GM13977 (cell line): ENCODE data around the gene DDX24.

Source experiments
- DNase-seq: peaks from one replicate; pipeline ENCODE4 v3.0.0; 2012; ENCODE audit warnings: low spot score
- in situ Hi-C: fragments of 300-500 bp; cut with MboI; formaldehyde crosslinking; loops from one replicate; pipeline ENCODE4 v1.12.0; 2022; ENCODE audit warnings: low sequenced_read_pairs, low pct_unique_long_range_greater_than_20kb, mixed read lengths, inconsistent platforms; ENCODE audit not compliant: unreplicated experiment
- TF ChIP-seq, protein P1 (sequence below): IDR thresholded peaks from 2 replicates; pipeline ENCODE4 v1.5.1; 2012; ENCODE audit warnings: mild to moderate bottlenecking, control low read depth; ENCODE audit not compliant: insufficient read depth; ENCODE audit errors: extremely low read depth, missing control alignments

Gene DDX24

DNA sequence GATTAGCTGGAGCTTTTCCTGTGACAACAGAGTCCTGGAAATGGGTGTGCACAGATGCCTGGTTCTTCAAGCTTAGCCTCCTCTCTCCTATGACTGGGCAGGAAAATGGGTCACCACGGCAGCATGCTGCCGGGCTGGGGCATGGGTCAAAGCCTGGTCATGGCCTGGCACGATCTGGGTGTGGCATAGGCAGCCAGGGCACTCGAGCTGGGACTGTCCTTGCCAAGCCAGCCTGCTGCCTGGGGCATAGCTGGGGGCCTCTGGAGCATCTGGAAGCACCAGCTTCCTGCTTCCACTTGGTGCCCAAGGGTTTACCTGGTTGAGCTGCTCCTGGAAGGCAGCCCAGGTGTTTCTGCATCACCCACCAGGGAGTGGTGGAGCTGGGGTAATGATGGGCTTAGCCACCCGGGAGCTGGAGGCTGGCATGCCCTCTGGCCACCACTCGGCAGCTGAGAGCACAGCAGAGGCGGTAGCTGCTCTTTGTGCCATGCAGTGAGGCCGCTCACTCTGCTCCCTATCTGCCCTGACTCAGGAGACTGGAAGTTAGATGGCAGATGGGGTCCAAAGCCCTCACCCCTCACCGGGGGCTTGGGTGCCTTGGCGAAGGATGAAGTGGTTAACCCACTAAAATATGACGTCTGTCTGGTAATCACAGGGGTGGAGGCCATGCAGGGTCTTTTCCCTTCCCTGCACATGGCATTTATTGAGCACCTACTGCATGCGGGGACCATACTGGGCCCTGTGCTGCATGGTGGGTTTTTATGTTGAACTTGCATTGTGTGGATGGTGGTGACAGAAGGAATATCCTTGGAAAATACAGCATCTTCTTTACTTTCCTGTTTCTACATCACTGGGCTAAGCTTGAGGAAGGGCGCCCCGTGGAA lies 53.2 kb downstream of the DDX24 start:
- TF ChIP-seq, protein P1, sequence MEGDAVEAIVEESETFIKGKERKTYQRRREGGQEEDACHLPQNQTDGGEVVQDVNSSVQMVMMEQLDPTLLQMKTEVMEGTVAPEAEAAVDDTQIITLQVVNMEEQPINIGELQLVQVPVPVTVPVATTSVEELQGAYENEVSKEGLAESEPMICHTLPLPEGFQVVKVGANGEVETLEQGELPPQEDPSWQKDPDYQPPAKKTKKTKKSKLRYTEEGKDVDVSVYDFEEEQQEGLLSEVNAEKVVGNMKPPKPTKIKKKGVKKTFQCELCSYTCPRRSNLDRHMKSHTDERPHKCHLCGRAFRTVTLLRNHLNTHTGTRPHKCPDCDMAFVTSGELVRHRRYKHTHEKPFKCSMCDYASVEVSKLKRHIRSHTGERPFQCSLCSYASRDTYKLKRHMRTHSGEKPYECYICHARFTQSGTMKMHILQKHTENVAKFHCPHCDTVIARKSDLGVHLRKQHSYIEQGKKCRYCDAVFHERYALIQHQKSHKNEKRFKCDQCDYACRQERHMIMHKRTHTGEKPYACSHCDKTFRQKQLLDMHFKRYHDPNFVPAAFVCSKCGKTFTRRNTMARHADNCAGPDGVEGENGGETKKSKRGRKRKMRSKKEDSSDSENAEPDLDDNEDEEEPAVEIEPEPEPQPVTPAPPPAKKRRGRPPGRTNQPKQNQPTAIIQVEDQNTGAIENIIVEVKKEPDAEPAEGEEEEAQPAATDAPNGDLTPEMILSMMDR: no peak
- in situ Hi-C loops: loop anchor here (25.0 kb wide), 1 partner anchor 109 kb away; the partner anchor contains the start of gene IFI27L2
- DNase-seq: no peak

DNA sequence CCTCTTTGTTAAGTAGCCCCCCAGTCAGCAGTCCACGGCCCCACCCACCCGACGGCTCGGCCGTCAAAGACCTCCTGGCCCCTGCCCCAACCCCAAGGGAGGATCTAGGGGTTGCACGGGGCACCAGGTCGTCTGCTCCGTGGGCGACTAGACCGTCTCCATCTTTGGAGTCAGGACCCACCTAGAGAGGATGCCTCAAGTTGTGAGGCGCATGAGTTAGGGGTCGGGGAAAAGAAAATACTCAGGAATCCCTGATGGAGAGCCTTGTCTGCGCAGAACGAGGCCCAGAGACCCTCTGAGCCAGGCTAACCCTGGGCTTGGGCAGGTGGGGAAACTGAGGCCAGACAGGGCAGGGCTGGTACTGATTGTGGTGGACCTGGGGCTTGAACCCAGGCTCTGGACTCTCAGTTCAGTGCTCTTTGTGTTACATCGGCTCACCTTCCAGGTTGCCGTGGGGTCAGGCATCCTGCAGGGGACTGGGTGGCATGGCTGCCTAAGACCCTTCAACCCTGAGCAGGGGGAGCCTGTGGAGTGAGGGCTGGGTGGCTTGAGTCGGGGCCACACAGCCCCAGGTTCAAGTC lies 54.0 kb downstream of the DDX24 start:
- in situ Hi-C loops: loop anchor here (25.0 kb wide), 1 partner anchor 110 kb away; the partner anchor contains the start of gene IFI27L2
- DNase-seq: no peak
- TF ChIP-seq, protein P1: no peak

DNA sequence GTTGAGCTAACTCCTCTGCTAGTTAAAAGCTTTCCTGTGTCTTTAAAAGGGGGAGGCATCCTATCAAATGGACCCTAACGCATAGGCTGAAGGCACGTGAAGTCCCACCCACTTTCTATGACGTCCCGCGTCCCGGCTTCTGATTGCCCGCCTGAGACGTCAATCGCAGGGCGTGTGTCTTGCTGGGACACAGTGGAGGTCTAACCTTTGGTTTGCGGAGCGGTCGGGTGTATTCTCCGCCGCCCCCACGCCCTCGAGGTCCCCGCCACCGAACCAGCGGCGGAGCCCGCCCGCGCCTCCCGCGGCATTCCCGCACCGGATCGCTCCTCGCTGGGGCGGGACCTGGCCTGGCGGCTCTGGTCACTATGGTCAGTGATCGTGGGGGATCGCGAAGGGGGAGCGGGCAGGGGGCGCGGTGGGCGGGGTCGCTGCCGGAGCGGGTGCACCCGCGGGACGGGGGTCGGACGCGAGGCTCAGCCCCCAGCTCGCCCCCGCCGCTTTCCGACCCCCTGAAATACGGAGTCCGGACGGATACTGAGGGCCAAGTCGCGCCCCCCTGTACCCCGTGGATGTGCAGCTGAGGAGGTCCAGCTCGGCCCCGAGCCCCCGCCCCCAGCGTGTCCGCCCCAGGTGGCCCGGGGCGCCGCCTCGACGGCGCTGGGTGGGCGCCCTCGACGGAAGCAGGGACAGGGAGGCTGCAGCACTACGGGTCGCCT lies 54.7 kb downstream of the DDX24 start, which contains the start of gene OTUB2:
OTUB2 (plus strand) TSS at position 168 of the 716 bp plus-strand sequence; CDS start at position 366, 198 bp downstream.
- in situ Hi-C loops: loop anchor here (25.0 kb wide), 1 partner anchor 111 kb away; the partner anchor contains the start of gene IFI27L2
- DNase-seq: peak; percentile 100
- TF ChIP-seq, protein P1: no peak

DNA sequence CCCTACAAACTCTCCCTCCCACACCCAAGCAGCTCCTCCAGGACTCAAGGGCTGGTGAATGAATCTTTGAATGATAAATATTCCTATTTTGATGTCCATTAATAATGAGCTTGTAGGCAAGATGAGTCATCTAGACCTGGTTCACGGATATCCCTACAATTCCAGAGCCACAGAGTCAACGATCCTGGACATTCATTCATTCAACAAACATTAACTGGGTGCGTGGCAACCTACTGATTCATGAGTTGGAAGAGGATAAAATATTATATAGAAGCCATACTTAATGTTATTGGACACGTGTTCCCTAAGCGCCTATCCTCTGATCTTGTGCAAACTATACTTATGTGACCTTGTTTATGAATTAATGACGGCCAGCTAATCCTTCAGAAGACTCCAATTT lies 55.3 kb downstream of the DDX24 start:
- TF ChIP-seq, protein P1: no peak
- in situ Hi-C loops: loop anchor here (25.0 kb wide), 1 partner anchor 112 kb away; the partner anchor contains the start of gene IFI27L2

DNA sequence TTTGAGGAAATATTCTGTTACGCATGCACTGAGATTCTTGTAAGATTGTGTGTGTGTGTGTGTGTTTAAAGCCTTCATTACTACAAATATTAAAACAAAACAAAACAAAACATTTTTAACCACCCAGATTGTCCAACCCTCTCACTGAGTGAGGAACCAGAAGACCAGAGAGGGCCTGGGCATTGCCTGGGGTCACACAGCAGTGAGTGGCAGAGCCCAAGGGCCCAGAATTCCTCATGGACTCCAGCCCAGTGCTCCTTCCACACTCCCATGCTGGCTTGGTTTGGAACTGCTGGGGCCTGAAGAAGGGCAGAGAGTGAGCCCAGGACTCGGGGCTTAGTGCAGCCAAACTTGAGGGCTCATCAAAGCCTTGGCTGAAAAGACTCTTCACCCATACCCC lies 56.5 kb downstream of the DDX24 start:
- in situ Hi-C loops: no loop called here
- TF ChIP-seq, protein P1: no peak
- no peak for DNase-seq

More for the DNA sequence above, 55.3 kb downstream of the DDX24 start:
- DNase-seq: no peak
